NCI-H2029 (cell line): ENCODE data around the gene MON1B.
"Not testable (repeated sequence)": the region's sequence is repeated elsewhere in the genome, so short reads cannot be mapped to it uniquely, and the experiment has no call there.

ENCODE experiments used
- DNase-seq: peaks from one replicate; lab custom pipeline; 2025; lab: John Stamatoyannopoulos, UW

Gene MON1B

GRCh38 chr16:77190478-77191258, at the start of gene MON1B:
Gene MON1B (plus strand): TSS chr16:77191190. CDS start chr16:77191486, 296 bp downstream.
- DNase-seq, result peak; percentile 95

GRCh38 chr16:77143364-77143763, 47.6 kb upstream of the MON1B start:
- DNase-seq, result no peak

GRCh38 chr16:77148121-77148520, 42.9 kb upstream of the MON1B start:
- no peak for DNase-seq

GRCh38 chr16:77157346-77158058, 33.5 kb upstream of the MON1B start:
- no peak for DNase-seq

DNA sequence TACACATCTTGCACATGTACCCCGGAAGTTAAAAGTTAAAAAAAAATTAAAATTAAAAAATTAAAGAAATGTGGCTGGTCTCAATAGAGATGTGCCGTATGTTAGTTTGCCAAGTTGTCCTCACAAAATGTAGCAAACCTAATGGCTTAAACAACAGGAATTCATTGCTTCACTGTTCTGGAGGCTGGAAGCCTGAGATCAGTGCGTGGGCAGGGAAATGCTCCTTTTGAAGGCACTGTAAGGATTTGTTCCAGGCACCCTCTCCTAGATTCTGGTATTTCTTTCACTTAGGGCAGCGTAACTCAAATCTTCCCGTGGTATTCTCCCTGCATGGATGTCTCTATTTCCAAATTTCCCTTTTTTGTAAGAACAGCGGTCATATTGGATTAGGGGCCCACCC, 32.7 kb upstream of the MON1B start:
- DNase-seq, result no peak

DNA sequence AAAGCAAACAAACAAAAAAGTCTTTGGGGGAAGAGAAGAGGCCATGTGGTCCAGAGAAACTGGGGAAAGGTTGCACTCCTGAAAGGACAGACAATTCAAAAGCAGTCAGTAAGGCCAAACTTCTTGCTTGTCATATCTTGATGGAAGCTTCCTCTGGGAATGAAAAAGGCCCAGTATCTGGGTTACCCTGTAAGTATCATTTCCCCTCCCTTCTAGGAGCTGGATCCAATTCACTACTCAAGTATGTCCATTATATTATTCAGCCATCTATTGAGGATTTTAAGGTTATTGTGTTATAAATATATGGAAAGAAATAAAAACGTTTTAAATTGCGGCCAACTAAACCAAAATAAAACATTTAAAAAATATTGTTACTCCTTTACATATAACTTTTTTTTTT, 26.0 kb upstream of the MON1B start:
- DNase-seq, result no peak

- DNase-seq, result not testable (repeated sequence)
These were observed 25.3 kb upstream of the MON1B start for GRCh38 chr16:77165536-77166236.

- DNase-seq, result no peak
These were observed 24.3 kb upstream of the MON1B start for GRCh38 chr16:77166726-77167125.

GRCh38 chr16:77168901-77169300, 22.1 kb upstream of the MON1B start:
- no peak for DNase-seq

GRCh38 chr16:77169650-77170236, 21.2 kb upstream of the MON1B start:
- DNase-seq, result peak; percentile 44

DNA sequence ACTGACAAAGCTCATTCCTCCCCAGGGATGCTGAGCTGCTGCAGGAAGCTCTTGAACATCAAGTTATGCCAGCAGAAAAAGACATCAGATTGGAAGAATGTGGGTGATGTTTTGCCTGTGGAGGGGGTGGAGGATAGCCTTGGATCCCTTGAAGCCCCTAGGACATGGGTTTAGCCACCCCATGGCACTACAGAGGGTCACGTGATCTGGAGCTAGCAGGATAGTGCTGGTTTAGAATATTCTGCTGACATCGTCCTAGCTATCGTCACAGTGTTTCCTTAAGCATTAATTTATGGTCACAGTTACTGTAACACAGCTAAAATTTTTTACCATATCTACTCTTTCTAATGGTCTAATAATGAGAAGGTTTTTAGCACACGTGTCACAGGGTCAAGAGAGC, 20.2 kb upstream of the MON1B start:
- no peak for DNase-seq

DNA sequence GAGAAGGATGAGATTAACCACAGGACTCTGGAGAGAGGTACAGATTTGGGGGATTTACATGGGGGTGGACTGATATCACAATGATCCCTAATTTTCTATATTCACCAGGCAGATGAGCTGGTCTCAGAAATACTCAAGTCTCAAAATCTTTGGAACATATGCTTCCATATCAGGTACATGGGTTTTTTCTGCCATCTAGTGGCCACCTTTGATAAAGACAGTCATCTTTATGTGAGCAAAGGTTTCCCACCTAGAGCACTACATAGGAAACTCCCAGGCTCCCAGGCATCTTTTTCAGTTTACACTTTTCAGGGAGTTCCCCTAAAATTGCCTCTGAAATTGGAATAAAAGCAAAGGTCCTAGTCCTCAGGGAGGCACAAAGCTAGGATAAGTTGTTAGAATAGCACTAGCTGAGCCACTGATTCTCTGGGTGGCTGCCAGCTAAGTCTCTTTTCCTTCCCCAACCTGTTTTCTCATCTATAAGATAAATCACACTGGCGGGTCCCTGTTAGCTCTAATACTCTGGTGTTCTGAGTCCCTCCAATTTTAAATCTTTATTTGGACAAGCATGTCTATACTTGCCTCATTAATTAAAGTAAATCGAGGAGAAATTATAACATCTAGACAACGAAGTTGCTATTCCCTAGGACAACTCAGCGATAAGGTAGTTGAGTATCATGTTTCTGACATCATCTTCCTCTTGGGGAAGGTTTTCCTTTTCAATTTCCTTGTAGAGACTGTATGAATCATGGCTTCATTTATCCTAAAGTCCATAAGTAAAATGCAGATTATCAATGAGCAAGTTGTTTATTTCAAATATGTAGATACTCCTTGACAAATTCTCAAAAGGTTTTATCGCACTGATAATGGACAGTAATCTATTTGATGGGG, 19.0 kb upstream of the MON1B start:
- peak; percentile 35 for DNase-seq

- no peak for DNase-seq
These were observed 18.0 kb upstream of the MON1B start for GRCh38 chr16:77172951-77173350.

- no peak for DNase-seq
These were observed 7.9 kb upstream of the MON1B start for GRCh38 chr16:77183137-77183536.

GRCh38 chr16:77186298-77186697, 4.7 kb upstream of the MON1B start:
- DNase-seq, result not testable (repeated sequence)

DNA sequence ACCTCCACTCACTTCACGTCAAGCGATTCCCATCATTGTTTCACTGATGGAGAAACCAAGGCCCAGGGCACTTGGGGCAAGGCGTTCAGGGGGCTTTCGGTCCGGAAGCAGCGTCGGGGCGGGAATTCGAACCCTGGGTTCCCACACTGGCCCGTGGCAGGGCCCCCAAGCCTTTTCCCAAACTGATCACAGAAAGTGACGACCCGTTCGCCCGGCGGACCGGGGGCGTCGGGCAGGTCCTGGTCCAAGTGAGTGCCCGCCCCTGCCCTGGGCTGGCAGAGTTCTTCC, 856 bp upstream of the MON1B start:
- DNase-seq, result no peak

DNA sequence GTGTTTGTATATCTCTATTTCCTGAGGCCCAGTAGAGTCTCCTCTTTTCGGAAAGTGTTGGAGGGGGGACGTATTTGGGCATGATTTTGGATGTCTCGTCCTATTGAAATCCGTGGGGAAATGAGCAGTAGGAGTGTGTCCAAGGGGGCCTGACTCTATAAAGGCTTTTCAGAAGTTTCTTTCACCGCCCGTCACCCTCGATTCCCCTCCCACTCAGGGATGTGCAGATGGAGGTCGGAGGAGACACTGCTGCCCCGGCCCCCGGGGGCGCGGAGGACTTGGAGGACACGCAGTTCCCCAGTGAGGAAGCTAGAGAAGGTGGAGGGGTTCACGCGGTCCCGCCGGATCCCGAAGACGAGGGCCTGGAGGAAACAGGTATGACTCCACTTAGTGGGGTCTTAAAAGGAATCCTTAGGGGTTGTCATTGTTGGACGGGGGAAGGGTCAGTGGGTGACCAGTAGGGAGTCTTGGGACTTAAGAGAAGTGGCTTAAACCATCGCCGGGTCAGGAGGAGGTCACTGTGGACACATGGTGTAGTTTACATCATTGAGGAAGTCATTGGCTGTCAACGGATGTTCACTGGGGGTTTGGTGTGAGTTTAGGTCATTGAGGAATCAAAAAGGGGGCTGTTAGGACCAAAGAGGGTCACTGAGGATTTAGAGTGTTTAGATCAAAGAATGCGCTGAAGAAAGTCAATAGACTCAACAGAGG, 424 bp downstream of the MON1B start:
- DNase-seq, result no peak

- DNase-seq, result no peak
These were observed 2.4 kb downstream of the MON1B start for GRCh38 chr16:77193377-77193776.

DNA sequence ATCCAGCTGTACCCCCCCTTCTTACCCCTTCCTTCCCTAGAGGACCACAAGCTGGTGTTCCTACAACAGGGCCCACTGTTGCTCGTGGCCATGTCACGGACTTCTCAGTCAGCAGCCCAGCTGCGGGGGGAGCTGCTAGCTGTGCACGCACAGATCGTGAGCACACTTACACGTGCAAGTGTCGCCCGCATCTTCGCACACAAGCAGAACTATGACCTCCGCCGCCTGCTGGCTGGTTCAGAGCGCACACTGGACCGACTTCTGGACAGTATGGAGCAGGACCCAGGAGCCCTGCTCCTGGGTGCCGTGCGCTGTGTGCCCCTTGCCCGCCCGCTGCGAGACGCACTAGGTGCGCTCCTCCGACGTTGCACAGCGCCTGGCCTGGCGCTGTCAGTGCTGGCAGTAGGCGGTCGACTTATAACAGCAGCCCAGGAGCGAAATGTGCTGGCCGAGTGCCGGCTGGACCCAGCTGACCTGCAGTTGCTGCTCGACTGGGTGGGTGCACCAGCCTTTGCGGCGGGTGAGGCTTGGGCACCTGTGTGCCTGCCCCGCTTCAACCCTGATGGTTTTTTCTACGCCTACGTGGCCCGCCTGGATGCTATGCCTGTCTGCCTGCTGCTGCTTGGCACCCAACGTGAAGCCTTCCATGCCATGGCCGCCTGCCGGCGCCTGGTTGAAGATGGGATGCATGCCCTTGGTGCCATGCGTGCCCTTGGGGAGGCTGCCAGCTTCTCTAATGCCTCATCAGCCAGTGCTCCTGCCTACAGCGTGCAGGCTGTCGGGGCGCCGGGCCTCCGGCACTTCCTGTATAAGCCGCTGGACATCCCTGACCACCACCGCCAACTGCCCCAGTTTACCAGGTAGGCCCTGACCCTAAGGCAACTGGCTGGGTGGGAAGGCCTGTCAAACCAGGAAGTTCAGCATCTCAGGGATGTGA, 3.6 kb downstream of the MON1B start:
- no peak for DNase-seq

- no peak for DNase-seq
These were observed 4.4 kb downstream of the MON1B start for GRCh38 chr16:77195411-77195810.
